ENCODE results near the gene GAK.

Gene GAK

DNA sequence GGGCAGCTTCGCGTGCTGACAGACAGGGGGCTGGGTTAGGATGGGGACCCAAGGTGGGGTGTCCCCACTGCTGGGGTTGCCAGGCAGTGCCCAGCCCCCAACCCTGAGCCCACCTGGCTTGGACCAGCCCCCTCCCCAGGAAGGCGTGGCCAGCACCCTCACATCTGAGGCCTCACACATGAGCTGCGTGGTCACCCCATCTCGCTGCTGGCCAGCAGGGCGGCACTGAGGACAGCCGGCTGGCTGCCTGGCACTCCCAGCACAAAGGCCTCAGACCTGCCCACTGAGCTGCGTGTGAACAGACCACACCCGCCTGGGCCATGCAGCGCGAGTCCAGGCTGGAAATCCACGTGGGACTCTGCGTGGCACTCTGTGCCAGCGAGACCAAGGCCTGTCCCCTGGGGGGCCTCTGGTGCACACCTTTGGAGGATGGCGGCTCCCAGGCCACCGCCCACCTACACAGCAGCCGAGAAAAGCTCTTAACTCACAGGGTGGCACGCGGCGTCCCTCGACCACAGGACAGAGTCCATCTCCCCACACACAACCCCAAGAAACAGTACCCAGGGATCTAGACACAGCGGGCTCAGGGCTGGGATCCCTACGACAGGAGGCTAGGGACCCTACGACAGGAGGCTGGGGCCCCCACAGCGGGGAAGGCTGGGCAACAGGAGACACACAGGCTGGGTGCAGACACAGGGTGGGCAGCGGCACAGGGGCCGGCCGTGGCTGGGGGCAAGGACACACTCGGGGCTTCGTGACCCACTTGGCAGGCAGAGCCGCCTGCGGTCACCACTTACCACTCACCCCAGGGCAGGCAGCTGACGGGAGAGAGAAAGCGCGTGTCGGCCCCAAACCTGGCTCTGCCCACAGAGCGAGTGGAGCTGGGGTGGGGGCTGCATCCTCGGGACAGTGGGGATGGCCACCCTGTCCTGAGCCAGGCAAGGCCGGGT lies 31.4 kb upstream of the GAK start:
- DNase-seq, result no peak

DNA sequence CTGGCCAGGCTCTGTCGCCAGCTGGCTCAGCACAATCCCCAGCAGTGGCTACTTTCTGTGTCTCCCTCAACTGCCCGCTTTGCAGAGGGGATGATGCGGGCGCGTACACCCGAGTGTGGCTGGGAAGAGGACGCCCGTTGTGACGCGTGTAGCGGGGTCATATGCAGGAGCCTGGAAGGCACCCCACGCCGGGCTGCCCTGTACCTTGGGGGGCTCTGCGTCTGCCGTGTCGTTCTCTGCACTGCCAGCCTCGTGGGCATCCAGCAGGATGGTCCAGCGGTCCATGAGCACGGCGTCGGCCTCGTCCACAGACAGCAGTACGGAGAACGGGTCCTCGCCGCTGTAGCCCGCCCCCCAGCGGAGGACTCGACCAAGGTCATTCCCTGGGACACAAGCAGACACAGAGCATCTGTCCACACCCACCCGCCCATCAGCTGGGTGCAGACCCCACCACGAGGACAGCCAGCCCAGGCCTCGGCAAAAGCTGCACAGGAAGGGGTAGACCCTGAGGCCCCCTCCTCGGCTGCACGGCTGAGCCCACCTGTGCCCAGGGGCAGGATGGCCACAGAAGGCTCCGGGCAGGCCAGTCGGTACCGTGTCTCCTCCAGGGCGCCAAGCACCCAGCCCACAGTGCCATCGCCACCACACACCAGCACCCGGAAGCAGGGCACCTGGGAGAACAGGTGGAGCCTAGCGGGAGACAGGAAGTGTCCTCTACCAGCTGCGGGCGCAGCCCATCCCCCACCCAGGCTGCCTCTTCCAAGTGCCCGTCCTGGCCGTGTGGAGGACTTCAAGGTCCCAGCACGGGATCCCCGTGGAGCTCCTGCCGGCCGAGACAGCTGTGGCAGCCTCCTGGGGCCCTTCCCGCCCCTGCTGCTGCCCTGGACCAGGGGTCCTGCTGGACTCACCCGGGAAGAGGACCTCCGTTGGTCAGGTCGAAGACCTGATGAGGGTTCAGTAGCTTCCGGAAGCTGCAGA lies 30.4 kb upstream of the GAK start:
- no peak for DNase-seq

DNA sequence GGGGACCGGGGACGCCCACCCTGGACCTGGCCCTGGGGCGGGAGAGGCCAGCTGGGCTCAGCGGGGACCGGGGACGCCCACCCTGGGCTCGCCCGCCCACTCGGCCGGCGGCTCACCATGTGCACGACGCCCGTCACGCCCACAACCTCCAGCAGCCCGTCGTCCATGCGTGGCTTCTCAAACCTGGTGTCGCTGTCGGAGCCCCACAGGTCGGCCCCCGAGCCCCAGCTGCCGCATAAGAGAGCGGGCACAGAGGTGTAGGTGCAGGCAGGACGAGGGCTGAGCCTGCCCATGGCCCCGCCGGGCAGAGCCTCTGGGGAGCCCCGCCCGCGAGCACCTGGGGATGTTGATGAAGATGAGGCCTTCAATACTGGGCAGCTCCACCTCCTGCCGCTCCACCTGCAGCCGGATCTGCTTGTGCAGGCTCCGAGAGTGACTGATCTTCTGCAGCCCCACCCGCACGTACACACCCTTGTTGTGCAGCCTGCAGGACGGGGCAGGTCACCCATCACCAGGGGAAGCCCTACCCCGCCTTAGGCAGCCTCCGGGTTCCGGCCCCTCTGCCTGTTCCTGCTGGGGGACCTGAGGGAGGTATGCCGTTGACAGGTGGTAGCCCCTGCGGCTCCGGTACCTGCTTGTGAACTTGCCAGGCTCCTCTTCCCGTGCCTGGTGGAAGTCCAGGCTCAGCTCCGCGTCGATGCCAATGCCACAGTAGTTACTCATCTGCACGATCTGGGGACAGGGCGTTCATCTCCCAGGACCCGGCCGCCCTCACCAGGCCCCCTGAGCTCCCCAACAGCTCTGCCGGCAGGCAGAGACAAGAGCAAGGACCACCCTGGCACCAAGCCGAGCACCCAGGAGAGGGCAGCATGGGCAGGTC lies 29.5 kb upstream of the GAK start:
- no peak for DNase-seq

DNA sequence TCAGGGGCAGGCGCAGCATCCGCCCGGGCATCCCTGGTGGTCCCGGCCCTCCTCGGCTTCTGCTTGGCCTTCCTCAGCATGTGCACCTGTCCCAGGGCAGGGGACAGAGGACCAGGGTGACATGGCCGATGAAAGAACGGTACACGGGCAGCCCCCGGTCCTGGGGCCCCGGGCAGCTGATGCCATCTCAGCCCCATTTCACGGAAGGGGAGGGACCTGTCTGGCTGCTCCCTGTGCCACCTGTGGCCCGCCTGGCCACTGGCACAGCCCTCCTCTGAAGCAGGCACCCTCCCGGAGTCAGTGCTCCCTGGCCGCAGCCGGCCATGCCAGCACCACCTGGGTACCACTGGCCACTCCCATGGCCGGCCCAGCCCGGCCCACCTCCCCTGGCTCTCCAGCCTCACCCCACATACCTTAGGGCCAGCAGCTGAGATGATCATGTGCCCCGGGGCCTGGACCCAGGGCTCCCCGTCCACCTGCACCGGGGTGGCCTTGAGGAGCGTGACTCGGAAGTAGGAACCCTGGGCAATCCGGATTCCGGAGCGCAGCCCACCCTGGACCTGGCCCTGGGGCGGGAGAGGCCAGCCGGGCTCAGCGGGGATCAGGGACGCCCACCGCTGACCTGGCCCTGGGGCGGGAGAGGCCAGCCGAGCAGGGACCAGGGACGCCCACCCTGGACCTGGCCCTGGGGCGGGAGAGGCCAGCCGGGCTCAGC lies 28.7 kb upstream of the GAK start:
- no peak for DNase-seq

DNA sequence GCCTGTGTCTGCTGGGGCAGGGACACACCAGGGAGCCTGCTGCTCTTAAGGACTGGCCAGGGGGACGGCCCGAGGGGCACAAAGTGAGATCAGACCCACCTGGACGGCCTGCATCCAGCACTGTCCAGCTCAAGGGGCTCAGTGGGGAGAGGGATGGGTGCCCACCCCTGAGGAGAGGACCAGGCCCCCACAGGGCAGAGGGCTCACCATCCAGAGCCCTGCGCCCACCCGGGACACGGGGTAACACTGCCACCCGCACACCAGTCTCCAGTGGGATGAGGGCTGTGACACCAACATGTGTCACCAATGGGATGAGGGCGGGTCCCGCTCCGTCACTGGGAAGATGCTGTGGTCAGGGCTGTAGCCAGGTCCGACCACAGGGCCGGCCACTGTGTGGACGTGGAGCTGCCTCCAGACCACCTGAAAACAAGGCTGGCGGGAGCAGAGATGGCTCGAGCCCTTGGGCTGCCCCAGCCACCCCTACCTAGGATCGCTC lies 28.1 kb upstream of the GAK start:
- DNase-seq, result no peak

DNA sequence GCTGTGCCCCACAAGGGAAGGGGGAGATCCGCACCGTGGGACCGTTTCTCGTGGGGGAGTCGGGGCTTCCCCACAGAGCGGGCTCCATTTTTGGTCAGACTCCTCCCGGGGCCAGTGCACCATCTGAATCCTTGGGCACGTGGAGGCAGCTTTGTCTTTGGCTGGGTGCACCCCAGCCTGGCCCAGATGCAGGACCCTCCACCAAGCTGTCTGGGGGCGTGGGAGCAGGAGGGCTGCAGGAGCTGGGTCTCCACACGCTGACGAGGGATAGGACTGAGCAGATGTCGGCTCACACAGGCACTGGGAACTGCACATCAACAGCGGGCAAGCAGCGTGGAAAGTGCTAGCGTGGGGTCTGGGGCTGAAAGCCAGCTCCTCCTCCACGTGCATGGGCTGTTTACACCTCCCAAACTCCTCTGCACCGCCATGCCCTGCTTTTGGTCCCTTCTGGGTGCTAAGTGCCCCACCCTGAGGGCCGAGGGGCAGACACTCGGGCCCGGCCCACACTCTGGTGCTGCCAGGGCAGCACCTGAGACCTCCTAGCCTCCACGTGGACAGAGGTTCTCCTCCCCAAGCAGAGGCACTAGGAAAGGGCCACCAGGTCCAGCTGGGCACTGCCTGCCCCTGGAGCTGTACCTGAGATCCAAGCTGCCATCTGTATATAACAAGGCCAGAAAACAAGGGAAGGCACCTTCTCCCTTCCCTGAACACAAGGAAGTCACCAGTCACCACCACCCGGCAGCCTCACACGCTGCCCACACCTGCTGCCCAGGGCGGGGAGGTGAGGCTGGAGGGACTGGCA lies 27.4 kb upstream of the GAK start:
- DNase-seq, result no peak

DNA sequence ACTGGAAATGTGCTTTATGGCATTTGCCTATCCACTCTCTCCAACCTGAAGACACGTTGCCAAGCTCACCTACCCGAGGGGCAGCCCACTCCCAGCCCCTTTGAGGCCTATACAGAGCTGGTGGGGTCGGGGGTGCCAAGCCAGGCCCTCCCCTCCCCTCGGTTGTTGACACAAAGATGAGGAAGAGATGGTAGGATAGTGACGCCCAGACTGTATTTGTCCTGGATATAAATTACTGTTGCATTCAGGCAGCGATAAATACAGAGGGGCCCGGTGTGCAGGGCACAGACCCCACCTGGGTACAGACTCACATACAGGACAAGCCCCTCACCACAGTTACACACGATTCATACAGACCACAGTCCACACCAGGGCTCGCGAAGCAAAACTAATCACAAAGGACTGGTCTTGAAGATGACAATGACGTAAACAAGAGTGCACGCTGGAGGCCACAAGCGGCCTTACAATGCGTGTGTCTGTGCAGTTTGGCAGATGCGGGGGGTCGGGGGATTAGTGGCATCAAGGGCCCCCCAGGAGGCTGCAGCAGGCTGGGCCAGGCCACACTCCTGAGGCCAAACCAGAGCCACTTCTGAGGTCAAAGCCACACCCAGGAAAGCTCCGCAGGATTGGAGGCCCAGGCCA lies 26.7 kb upstream of the GAK start:
- no peak for DNase-seq

DNA sequence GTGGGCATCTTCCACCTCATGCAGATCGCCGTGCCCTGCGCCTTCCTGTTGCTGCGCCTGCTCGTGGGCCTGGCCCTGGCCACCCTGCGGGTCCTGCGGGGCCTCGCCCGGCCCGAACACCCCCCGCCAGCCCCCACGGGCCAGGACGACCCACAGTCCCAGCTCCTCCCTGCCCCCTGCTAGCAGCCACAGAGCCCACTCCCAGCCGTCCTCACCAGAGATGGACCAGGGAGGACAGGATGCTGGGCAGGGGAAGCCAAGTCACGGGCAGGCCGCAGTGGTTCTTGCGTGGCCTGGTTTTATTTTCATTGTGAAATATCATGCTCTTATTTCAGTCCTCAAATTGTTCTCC lies 26.2 kb upstream of the GAK start:
- DNase-seq, result no peak

DNA sequence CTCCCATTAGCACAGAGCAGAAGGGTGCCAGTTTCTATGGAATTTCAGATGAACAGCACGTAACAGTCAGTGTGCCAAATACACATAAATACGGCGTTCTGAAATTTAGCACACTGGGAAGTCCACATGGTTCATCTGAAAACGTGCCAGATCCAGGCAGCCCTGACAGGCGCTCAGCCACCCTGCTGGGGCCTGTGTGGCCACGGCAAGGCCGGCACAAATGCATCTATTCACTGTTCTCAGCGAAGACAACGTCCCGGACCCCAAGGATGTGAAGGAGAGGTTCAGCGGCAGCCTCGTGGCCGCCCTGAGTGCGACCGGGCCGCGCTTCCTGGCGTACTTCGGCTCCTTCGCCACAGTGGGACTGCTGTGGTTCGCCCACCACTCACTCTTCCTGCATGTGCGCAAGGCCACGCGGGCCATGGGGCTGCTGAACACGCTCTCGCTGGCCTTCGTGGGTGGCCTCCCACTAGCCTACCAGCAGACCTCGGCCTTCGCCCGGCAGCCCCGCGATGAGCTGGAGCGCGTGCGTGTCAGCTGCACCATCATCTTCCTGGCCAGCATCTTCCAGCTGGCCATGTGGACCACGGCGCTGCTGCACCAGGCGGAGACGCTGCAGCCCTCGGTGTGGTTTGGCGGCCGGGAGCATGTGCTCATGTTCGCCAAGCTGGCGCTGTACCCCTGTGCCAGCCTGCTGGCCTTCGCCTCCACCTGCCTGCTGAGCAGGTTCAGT lies 25.6 kb upstream of the GAK start:
- DNase-seq, result no peak

DNA sequence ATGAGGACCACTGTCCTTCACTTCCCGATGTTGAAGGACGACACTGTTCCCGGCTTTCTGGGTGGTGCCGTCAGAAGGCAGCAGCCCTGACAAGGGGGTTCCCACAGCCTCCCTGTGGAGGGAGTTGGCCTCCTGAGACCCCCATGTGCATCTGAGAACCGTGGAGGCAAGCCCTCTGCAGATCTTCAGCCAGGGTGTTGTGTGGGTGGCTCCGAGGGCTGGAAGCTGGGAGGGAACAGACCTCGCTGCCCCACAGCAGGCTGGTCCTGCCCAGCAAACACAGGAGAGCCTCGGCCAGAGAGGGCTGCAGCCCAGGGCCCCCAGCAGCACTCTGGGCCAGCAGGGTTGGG lies 25.1 kb upstream of the GAK start:
- DNase-seq, result no peak

DNA sequence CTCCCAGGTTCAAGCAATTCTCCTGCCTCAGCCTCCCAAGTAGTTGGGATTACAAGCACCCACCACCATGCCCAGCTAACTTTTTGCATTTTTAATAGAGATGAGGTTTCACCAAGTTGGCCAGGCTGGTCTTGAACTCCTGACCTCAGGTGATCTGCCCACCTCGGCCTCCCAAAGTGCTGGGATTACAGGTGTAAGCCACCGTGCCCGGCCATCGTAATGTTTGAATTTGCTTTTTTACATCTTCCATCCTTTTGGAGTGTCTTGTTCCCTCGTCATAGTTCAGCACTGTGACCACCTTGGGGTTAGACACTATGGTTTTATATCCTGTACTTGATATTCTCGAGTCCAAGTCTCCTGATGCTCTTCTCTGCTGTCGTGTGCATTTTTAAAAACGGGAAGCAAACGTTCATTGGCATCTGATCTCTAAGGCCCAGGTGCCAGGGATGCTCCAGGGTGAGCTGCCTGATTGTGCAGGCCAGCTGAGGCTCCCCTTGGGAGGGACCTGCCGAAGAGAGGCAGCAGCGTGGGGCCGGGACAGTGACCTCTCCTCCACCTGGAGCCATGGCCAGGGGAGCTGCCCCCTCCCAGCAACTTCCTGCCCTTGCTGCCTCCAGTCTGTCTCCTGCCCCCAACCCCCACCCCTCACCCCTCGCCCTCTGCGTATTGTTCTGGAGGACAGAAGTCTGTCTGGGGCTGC lies 24.6 kb upstream of the GAK start:
- no peak for DNase-seq

DNA sequence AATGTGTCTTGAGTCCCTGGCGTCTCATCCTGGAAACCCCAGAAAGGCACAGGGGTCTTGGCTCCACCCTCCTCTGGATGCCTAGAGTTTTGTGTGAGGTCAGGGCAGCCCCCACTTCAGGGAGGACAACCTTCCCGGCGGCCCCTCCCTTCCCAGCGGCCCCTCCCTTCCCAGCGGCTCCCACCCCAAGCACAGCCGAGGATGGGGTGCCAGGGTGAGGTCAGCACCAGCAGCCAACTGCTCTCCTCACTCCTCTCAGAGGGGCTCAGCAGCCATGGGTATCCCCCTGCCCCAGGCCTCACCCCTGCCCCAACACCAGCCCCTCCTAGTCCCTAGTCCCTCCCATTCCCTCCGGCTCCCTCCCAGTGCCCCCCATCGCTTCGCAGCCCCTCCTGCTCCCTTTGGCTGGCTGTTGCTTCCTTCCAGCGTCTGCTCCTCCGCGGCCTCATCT lies 23.8 kb upstream of the GAK start:
- no peak for DNase-seq

DNA sequence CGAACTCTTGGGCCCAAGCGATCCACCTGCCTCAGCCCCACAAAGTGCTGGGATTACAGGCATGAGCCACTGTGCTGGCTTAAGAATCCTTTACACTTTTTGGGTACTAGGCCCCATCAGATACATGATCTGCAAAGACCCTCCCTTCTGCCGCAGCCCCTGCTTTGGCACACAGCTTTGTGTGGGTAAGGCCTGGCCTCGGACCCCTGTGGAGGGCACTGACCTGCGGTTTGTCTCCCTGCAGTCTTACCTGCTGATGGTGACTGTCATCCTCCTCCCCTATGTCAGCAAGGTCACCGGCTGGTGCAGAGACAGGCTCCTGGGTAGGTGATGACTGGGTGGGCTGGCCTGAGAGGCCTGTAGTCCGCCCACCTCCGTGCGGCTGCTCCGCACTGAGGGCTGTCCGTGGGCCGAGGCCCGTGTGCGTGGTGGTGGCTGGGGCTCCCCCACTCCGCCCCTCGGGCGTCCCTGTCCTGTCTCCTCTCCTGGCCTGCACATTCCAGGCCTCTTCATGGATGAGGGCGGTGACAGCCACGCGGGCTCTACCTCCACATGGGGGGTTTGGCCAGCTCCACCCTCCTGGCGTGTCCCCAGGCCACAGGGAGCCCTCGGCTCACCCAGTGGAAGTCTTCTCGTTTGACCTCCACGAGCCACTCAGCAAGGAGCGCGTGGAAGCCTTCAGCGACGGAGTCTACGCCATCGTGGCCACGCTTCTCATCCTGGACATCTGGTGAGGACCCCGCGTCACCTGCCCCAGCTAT lies 23.2 kb upstream of the GAK start:
- DNase-seq, result no peak

DNA sequence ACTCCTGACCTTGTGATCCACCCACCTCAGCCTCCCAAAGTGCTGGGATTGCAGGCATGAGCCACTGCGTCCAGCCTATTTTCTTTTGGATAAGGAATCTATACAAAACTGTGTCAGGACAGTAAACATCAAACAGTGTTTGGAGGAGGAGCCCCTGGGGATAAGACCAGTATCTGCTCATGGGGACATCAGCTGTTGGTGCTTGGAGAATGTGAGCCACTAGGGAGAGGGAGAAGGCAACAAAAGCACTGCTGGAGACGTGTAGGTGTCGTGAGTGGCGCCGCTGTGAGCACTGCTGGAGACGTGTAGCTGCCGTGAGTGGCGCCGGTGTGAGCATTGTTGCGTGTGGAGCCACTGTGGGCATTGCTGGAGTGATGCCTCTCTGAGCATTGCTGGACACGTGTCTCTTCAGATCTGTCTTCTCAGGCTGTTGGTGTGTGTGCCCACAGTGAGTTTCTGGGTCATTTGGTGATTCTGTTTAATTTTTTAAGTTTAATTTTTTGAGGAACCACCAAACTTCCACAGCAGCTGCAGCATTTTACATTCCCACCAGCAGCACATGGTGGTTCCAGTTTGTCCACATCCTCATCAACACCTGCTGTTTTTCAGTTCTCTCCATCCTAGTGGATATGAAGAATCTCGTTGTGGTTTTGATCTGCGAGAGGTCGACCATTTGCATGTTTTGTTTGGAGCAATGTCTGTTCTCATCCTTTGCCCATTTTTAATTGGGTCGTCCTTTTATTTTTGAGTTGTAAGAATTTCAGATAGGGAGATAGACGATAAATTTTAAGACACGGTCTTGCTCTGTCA lies 22.3 kb upstream of the GAK start:
- no peak for DNase-seq

DNA sequence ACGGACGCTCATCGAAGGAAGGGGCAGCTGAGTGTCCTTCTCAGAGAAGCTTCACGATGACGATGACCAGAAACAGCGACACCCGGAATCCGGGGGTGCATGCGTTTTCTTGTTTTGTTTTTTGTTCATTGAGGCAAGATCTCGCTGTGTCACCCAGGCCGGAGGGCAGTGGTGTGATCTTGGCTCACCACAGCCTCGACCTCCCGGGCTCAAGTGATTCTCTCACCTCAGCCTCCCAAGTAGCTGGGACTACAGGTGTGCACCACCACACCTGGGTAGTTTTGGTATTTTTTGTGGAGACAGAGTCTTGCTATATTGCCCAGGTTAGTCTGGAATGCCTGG lies 21.4 kb upstream of the GAK start:
- no peak for DNase-seq

DNA sequence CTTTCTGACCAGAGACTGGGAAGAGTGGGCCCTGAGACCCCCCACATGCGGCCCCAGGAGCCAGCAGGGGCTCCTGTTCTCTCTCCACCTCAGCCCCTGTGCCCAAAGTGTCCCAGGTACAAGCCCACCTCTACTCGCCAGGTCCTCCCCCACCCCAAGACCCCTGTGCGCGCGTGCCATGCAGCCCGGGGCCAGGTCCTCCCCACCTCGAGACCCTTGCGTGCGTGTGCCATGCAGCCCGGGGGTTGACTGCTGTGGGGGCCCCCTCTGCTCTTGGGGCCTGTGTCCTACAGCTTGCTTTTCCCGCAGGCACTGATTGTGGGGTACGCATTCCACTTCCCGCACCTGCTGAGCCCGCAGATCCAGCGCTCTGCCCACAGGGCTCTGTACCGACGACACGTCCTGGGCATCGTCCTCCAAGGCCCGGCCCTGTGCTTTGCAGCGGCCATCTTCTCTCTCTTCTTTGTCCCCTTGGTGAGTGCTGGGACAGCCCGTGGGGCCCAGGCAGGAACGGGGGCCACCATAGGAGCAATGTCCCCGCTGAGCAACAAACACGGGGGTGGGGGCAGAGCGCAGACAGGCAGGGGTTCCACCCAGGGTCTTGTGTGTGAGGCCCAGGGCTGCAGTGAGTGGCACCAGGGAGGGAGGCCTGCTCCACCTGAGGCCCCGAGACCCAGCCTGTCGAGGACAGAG lies 20.9 kb upstream of the GAK start:
- no peak for DNase-seq
